GM13976 (cell line): ENCODE measurements around the gene ZNF687.

ENCODE experiments used
- DNase-seq: peaks from one replicate; pipeline ENCODE4 v3.0.0; 2012; ENCODE audit warnings: low spot score
- CTCF ChIP-seq: IDR thresholded peaks from 2 replicates; pipeline ENCODE4 v1.5.1; 2012; ENCODE audit warnings: borderline replicate concordance, mild to moderate bottlenecking; ENCODE audit not compliant: insufficient read depth; ENCODE audit errors: extremely low read depth, missing control alignments, control extremely low read depth
- in situ Hi-C: fragments of 300-500 bp; cut with MboI; formaldehyde crosslinking; loops from one replicate; pipeline ENCODE4 v1.12.0; 2022; ENCODE audit warnings: low sequenced_read_pairs, mixed read lengths, inconsistent platforms; ENCODE audit not compliant: unreplicated experiment

ZNF687 gene

GRCh38 chr1:151312411-151312810 is 30.3 kb downstream of the ZNF687 start:
- TF ChIP-seq CTCF: no peak
- DNase-seq: no peak
- in situ Hi-C loops: no loop called here

- in situ Hi-C loops: no loop called here
- no peak for DNase-seq
- no peak for TF ChIP-seq CTCF
Measured at GRCh38 chr1:151312826-151313225, 30.7 kb downstream of the ZNF687 start.

- in situ Hi-C loops: no loop called here
- no peak for TF ChIP-seq CTCF
- DNase-seq: no peak
Measured at GRCh38 chr1:151313501-151313900, 31.4 kb downstream of the ZNF687 start.

- no peak for TF ChIP-seq CTCF
- in situ Hi-C loops: no loop called here
- DNase-seq: no peak
Measured at GRCh38 chr1:151314137-151314875, 32.2 kb downstream of the ZNF687 start.

- DNase-seq: no peak
- no peak for TF ChIP-seq CTCF
- in situ Hi-C loops: no loop called here
Measured at GRCh38 chr1:151315565-151316235, 33.6 kb downstream of the ZNF687 start.

GRCh38 chr1:151318975-151319374 is 36.9 kb downstream of the ZNF687 start:
- no peak for DNase-seq
- TF ChIP-seq CTCF: no peak
- in situ Hi-C loops: no loop called here
